ENCODE measurements around the gene HSPA4. TPM values are rescaled to one million over a fixed set of nuclear protein-coding genes. Genes with fewer than 3 reads are reported as not detected.

Gene HSPA4
- total RNA-seq, 1 donor from 2014 or later: 133 TPM

GRCh38 chr5:133150909-133151544 is 99.2 kb downstream of the HSPA4 start:
- H3K36me3 Mint-ChIP-seq (ENCODE audit: insufficient read depth): no peaks in the 10 kb centered on the region

DNA sequence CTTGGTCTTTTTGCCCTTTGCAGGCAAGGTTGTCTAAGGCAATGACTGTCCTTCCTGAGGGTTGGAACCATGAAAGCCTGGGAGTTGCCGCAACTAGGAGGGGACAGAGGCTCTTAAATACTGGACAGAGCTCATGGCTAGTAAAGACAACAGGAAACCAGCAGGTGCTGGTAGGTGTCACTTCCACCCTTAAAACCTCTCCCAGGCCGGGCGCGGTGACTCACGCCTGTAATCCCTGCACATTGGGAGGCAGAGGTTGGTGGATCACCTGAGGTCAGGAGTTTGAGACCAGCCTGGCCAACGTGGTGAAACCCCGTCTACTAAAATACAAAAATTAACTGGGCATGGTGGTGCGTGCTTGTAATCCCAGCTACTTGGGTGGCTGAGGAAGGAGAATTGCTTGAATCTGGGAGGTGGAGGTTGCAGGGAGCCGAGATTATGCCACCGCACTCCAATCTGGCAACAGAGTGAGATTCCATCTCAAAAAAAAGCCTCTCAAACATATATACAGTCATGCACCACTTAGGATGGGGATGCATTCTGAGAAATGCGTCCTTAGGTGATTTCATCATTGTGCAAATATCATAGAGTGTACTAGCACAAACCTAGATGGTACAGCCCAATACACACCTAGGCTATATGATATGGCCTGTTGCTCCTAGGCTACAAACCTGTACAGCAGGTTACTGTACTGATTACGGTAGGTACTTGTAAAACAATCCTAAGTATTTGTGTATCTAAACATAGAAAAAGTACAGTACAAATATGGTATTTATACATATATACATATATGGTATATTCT is 102.7 kb downstream of the HSPA4 start:
- no peaks in the 10 kb centered on the region for H3K9me3 Mint-ChIP-seq (ENCODE audit: low read depth)
- H3K36me3 Mint-ChIP-seq (ENCODE audit: insufficient read depth): no peaks in the 10 kb centered on the region
- no peak for DNase-seq (ENCODE audit: low spot score, unreplicated experiment)
- TF ChIP-seq, protein P1, sequence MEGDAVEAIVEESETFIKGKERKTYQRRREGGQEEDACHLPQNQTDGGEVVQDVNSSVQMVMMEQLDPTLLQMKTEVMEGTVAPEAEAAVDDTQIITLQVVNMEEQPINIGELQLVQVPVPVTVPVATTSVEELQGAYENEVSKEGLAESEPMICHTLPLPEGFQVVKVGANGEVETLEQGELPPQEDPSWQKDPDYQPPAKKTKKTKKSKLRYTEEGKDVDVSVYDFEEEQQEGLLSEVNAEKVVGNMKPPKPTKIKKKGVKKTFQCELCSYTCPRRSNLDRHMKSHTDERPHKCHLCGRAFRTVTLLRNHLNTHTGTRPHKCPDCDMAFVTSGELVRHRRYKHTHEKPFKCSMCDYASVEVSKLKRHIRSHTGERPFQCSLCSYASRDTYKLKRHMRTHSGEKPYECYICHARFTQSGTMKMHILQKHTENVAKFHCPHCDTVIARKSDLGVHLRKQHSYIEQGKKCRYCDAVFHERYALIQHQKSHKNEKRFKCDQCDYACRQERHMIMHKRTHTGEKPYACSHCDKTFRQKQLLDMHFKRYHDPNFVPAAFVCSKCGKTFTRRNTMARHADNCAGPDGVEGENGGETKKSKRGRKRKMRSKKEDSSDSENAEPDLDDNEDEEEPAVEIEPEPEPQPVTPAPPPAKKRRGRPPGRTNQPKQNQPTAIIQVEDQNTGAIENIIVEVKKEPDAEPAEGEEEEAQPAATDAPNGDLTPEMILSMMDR (IDR thresholded peaks at IDR 0.05; ENCODE audit: unreplicated experiment): no peak
- H3K27ac Mint-ChIP-seq: no peak overlapping the region
- no peak overlapping the region for H3K4me3 Mint-ChIP-seq (ENCODE audit: low read depth)
- H3K27me3 Mint-ChIP-seq: no peaks in the 10 kb centered on the region
- peaks cover 2% of the 10 kb centered on the region for H3K4me1 Mint-ChIP-seq (ENCODE audit: low read depth)

More at GRCh38 chr5:133150909-133151544, 99.2 kb downstream of the HSPA4 start:
- Mint-ChIP-seq H3K9me3 (ENCODE audit: low read depth) (no peaks in the 10 kb centered on the region), H3K27me3 (no peaks in the 10 kb centered on the region), H3K4me3 (ENCODE audit: low read depth) (no peak overlapping the region), H3K27ac (no peak overlapping the region), H3K4me1 (ENCODE audit: low read depth) (peaks cover 4% of the 10 kb centered on the region)
- TF ChIP-seq, protein P1 (IDR thresholded peaks at IDR 0.05; ENCODE audit: unreplicated experiment): no peak
- DNase-seq (ENCODE audit: low spot score, unreplicated experiment): no peak

- Mint-ChIP-seq H3K27ac (no peak overlapping the region), H3K9me3 (ENCODE audit: low read depth) (no peaks in the 10 kb centered on the region), H3K36me3 (ENCODE audit: insufficient read depth) (no peaks in the 10 kb centered on the region), H3K4me1 (ENCODE audit: low read depth) (no peaks in the 10 kb centered on the region), H3K27me3 (no peaks in the 10 kb centered on the region), H3K4me3 (ENCODE audit: low read depth) (no peak overlapping the region)
- no peak for DNase-seq (ENCODE audit: low spot score, unreplicated experiment)
- TF ChIP-seq, protein P1 (IDR thresholded peaks at IDR 0.05; ENCODE audit: unreplicated experiment): no peak
These were observed 103.6 kb downstream of the HSPA4 start for GRCh38 chr5:133155326-133155969.

Other genes with a start within 250 kb of the HSPA4 start
- gene SOWAHA, start 238.7 kb upstream of the HSPA4 start, total RNA-seq: 0.98 and 1.3 TPM in 2 replicates
- gene SHROOM1, start 221.4 kb upstream of the HSPA4 start, total RNA-seq: 10.0 and 12.6 TPM in 2 replicates
- gene GDF9, start 185.5 kb upstream of the HSPA4 start, total RNA-seq: 0.51 and 0.55 TPM in 2 replicates
- gene UQCRQ, start 185.4 kb upstream of the HSPA4 start, total RNA-seq: 230 and 275 TPM in 2 replicates
- gene LEAP2, start 178.3 kb upstream of the HSPA4 start, total RNA-seq: 1.7 and 2.0 TPM in 2 replicates
- 91.8 and 101 TPM in 2 replicates for gene AFF4, start 88.4 kb upstream of the HSPA4 start, total RNA-seq
- gene ZCCHC10, start 25.5 kb upstream of the HSPA4 start, total RNA-seq: 23.1 and 25.7 TPM in 2 replicates

Measured in progenitor cell of endocrine pancreas (in vitro differentiated cells).